Fibroblast of the aortic adventitia (primary cell): ENCODE data around the gene OR4D10. TPM values are rescaled to one million over a fixed set of nuclear protein-coding genes. Genes with fewer than 3 reads are reported as not detected.

Source experiments
- DNase-seq: peaks from one replicate; pipeline ENCODE4 v3.0.0-alpha.2; 2010; ENCODE audit warnings: low read depth
- H3K4me3 ChIP-seq: 2 replicates; pipeline ENCODE4 v1.5.1; 2011; ENCODE audit warnings: low read depth, mild to moderate bottlenecking, control low read depth, low read length, moderate library complexity
- CTCF ChIP-seq: IDR thresholded peaks from 2 replicates; pipeline ENCODE4 v1.5.1; 2011; ENCODE audit warnings: mild to moderate bottlenecking, low read length, control low read depth, inconsistent platforms; ENCODE audit not compliant: insufficient read depth
- total RNA-seq: library from RNA; depleted of rRNA; stranded (reverse); fragments of >200 nt; gene quantifications from 2 replicates; pipeline ENCODE4 v1.2.3, GENCODE V29; 2012; ENCODE audit warnings: low replicate concordance

Gene OR4D10
- not detected in 2 replicates for total RNA-seq

- H3K4me3 ChIP-seq: no peak within 1 kb of the TSS
Measured at GRCh38 chr11:59473015-59473414, at the start of gene OR4D10. OR4D10 (plus strand) TSS chr11:59473315; CDS start chr11:59477430, 4,115 bp downstream.

GRCh38 chr11:59423835-59424234 is 49.3 kb upstream of the OR4D10 start:
- no peak for DNase-seq
- H3K4me3 ChIP-seq: no peak overlapping the region
- no peak for TF ChIP-seq CTCF

More at GRCh38 chr11:59473015-59473414, at the start of gene OR4D10:
- no peak for DNase-seq
- TF ChIP-seq CTCF: no peak

- H3K4me3 ChIP-seq: no peak overlapping the region
- TF ChIP-seq CTCF: no peak
Measured at GRCh38 chr11:59425131-59425530, 48.0 kb upstream of the OR4D10 start.

GRCh38 chr11:59426361-59427067 is 46.6 kb upstream of the OR4D10 start, which contains the start of gene OR5A2:
OR5A2 (minus strand) TSS chr11:59426413; CDS start chr11:59422953, 3,460 bp downstream.
- no peak for TF ChIP-seq CTCF
- DNase-seq: no peak
- H3K4me3 ChIP-seq: no peak within 1 kb of the TSS

More at GRCh38 chr11:59425131-59425530, 48.0 kb upstream of the OR4D10 start:
- DNase-seq: no peak

- H3K4me3 ChIP-seq: no peak overlapping the region
- DNase-seq: no peak
- no peak for TF ChIP-seq CTCF
Measured at GRCh38 chr11:59427068-59427382, 46.1 kb upstream of the OR4D10 start.

GRCh38 chr11:59429924-59430516 is 43.1 kb upstream of the OR4D10 start:
- H3K4me3 ChIP-seq: no peak overlapping the region
- peak; percentile 48 for DNase-seq
- peak; percentile 73 for TF ChIP-seq CTCF
